Activated T-cell treated with anti-CD3 and anti-CD28 coated beads, Interleukin-2, amount 50 U/mL, for 4 hours (primary cell): ENCODE data around the gene GREM2. TPM values are rescaled to one million over a fixed set of nuclear protein-coding genes. Genes with fewer than 3 reads are reported as not detected.

ENCODE experiments used
- ATAC-seq, 2 donors: fragments of 200-7000 bp; cut with Tn5 transposase; one replicate each; pipeline ENCODE4 v1.10.0; 2021
- DNase-seq: peaks from one replicate; pipeline ENCODE4 v3.0.0-alpha.2; 2020
- H3K27me3 Mint-ChIP-seq: one replicate; pipeline ENCODE4 v1.8.0; 2021; ENCODE audit warnings: low read depth, mixed read lengths
- H3K36me3 Mint-ChIP-seq: one replicate; pipeline ENCODE4 v1.8.0; 2022; ENCODE audit warnings: mixed read lengths; ENCODE audit not compliant: insufficient read depth
- H3K4me1 Mint-ChIP-seq: one replicate; pipeline ENCODE4 v1.8.0; 2021; ENCODE audit warnings: low read depth, mixed read lengths
- H3K4me3 Mint-ChIP-seq: one replicate; pipeline ENCODE4 v1.8.0; 2021; ENCODE audit warnings: mild to moderate bottlenecking, moderate library complexity, mixed read lengths
- H3K9me3 Mint-ChIP-seq: one replicate; pipeline ENCODE4 v1.8.0; 2021; ENCODE audit warnings: mixed read lengths
- total RNA-seq, 3 donors: library from RNA; stranded (reverse); gene quantifications; one replicate each; pipeline ENCODE4 v1.2.1, GENCODE V29; 2021

The GREM2 gene
- total RNA-seq, 3 donors from 2014 or later = not detected

- no peak for DNase-seq
- H3K36me3 Mint-ChIP-seq = no peaks in the 10 kb centered on the region
- H3K4me3 Mint-ChIP-seq = no peak overlapping the region
- H3K9me3 Mint-ChIP-seq = no peaks in the 10 kb centered on the region
- ATAC-seq = no peak
- peaks cover 3% of the 10 kb centered on the region for H3K27me3 Mint-ChIP-seq
- no peaks in the 10 kb centered on the region for H3K4me1 Mint-ChIP-seq
Measured at GRCh38 chr1:240515505-240515904, 96.5 kb downstream of the GREM2 start.

- Mint-ChIP-seq H3K36me3 (no peaks in the 10 kb centered on the region), H3K9me3 (no peaks in the 10 kb centered on the region), H3K27me3 (no peaks in the 10 kb centered on the region), H3K4me1 (no peaks in the 10 kb centered on the region), H3K4me3 (no peak overlapping the region)
- DNase-seq = no peak
- ATAC-seq = no peak
Measured at GRCh38 chr1:240511789-240512188, 100.2 kb downstream of the GREM2 start.

GRCh38 chr1:240508950-240509349 is 103.0 kb downstream of the GREM2 start:
- no peaks in the 10 kb centered on the region for H3K36me3 Mint-ChIP-seq
- H3K4me3 Mint-ChIP-seq = no peak overlapping the region
- H3K4me1 Mint-ChIP-seq = no peaks in the 10 kb centered on the region

GRCh38 chr1:240508201-240508600 is 103.8 kb downstream of the GREM2 start:
- Mint-ChIP-seq H3K4me3 (no peak overlapping the region), H3K27me3 (no peaks in the 10 kb centered on the region), H3K9me3 (no peaks in the 10 kb centered on the region), H3K36me3 (no peaks in the 10 kb centered on the region), H3K4me1 (no peaks in the 10 kb centered on the region)
- DNase-seq (no peak), ATAC-seq (no peak)

More at GRCh38 chr1:240508950-240509349, 103.0 kb downstream of the GREM2 start:
- no peak for DNase-seq
- Mint-ChIP-seq H3K27me3 (no peaks in the 10 kb centered on the region), H3K9me3 (no peaks in the 10 kb centered on the region)
- no peak for ATAC-seq

- no peak for ATAC-seq
- H3K27me3 Mint-ChIP-seq = no peaks in the 10 kb centered on the region
Measured at GRCh38 chr1:240506176-240506575, 105.8 kb downstream of the GREM2 start.

GRCh38 chr1:240503558-240503957 is 108.4 kb downstream of the GREM2 start:
- ATAC-seq (no peak), DNase-seq (no peak)
- H3K9me3 Mint-ChIP-seq = no peaks in the 10 kb centered on the region
- H3K27me3 Mint-ChIP-seq = no peaks in the 10 kb centered on the region
- H3K36me3 Mint-ChIP-seq = no peaks in the 10 kb centered on the region
- H3K4me1 Mint-ChIP-seq = no peaks in the 10 kb centered on the region
- no peak overlapping the region for H3K4me3 Mint-ChIP-seq

More at GRCh38 chr1:240506176-240506575, 105.8 kb downstream of the GREM2 start:
- no peak overlapping the region for H3K4me3 Mint-ChIP-seq
- H3K9me3 Mint-ChIP-seq = no peaks in the 10 kb centered on the region
- no peaks in the 10 kb centered on the region for H3K4me1 Mint-ChIP-seq
- no peak for DNase-seq
- no peaks in the 10 kb centered on the region for H3K36me3 Mint-ChIP-seq

- ATAC-seq (no peak), DNase-seq (no peak)
- H3K9me3 Mint-ChIP-seq = no peaks in the 10 kb centered on the region
- no peaks in the 10 kb centered on the region for H3K27me3 Mint-ChIP-seq
- no peaks in the 10 kb centered on the region for H3K36me3 Mint-ChIP-seq
- H3K4me1 Mint-ChIP-seq = no peaks in the 10 kb centered on the region
- no peak overlapping the region for H3K4me3 Mint-ChIP-seq
Measured at GRCh38 chr1:240503036-240503435, 108.9 kb downstream of the GREM2 start.

GRCh38 chr1:240501115-240501514 is 110.8 kb downstream of the GREM2 start:
- Mint-ChIP-seq H3K27me3 (no peaks in the 10 kb centered on the region), H3K36me3 (no peaks in the 10 kb centered on the region), H3K9me3 (no peaks in the 10 kb centered on the region), H3K4me3 (no peak overlapping the region), H3K4me1 (no peaks in the 10 kb centered on the region)
- ATAC-seq (no peak), DNase-seq (no peak)

- H3K4me1 Mint-ChIP-seq = no peaks in the 10 kb centered on the region
- DNase-seq = no peak
- ATAC-seq = no peak
- no peaks in the 10 kb centered on the region for H3K9me3 Mint-ChIP-seq
- H3K36me3 Mint-ChIP-seq = no peaks in the 10 kb centered on the region
- no peak overlapping the region for H3K4me3 Mint-ChIP-seq
- no peaks in the 10 kb centered on the region for H3K27me3 Mint-ChIP-seq
Measured at GRCh38 chr1:240500647-240501046, 111.3 kb downstream of the GREM2 start.

GRCh38 chr1:240499012-240499411 is 112.9 kb downstream of the GREM2 start:
- H3K4me3 Mint-ChIP-seq = no peak overlapping the region
- no peaks in the 10 kb centered on the region for H3K4me1 Mint-ChIP-seq
- no peaks in the 10 kb centered on the region for H3K36me3 Mint-ChIP-seq
- H3K27me3 Mint-ChIP-seq = no peaks in the 10 kb centered on the region
- DNase-seq (no peak), ATAC-seq (no peak)
- no peaks in the 10 kb centered on the region for H3K9me3 Mint-ChIP-seq

- no peak for DNase-seq
- no peak overlapping the region for H3K4me3 Mint-ChIP-seq
- no peaks in the 10 kb centered on the region for H3K27me3 Mint-ChIP-seq
Measured at GRCh38 chr1:240498335-240498734, 113.6 kb downstream of the GREM2 start.

GRCh38 chr1:240497908-240498307 is 114.0 kb downstream of the GREM2 start:
- Mint-ChIP-seq H3K4me1 (no peaks in the 10 kb centered on the region), H3K4me3 (no peak overlapping the region), H3K9me3 (no peaks in the 10 kb centered on the region), H3K27me3 (no peaks in the 10 kb centered on the region), H3K36me3 (no peaks in the 10 kb centered on the region)
- DNase-seq = no peak
- no peak for ATAC-seq

More at GRCh38 chr1:240498335-240498734, 113.6 kb downstream of the GREM2 start:
- no peaks in the 10 kb centered on the region for H3K4me1 Mint-ChIP-seq
- ATAC-seq = no peak
- H3K9me3 Mint-ChIP-seq = no peaks in the 10 kb centered on the region
- H3K36me3 Mint-ChIP-seq = no peaks in the 10 kb centered on the region

- ATAC-seq = no peak
- no peaks in the 10 kb centered on the region for H3K4me1 Mint-ChIP-seq
- H3K27me3 Mint-ChIP-seq = no peaks in the 10 kb centered on the region
- DNase-seq = no peak
- H3K36me3 Mint-ChIP-seq = no peaks in the 10 kb centered on the region
- H3K4me3 Mint-ChIP-seq = no peak overlapping the region
- H3K9me3 Mint-ChIP-seq = no peaks in the 10 kb centered on the region
Measured at GRCh38 chr1:240496941-240497340, 115.0 kb downstream of the GREM2 start.

- Mint-ChIP-seq H3K4me1 (no peaks in the 10 kb centered on the region), H3K4me3 (no peak overlapping the region), H3K9me3 (no peaks in the 10 kb centered on the region), H3K36me3 (no peaks in the 10 kb centered on the region), H3K27me3 (no peaks in the 10 kb centered on the region)
- no peak for DNase-seq
- no peak for ATAC-seq
Measured at GRCh38 chr1:240496356-240496755, 115.6 kb downstream of the GREM2 start.

- DNase-seq (no peak), ATAC-seq (no peak)
- Mint-ChIP-seq H3K27me3 (no peaks in the 10 kb centered on the region), H3K4me1 (no peaks in the 10 kb centered on the region), H3K9me3 (no peaks in the 10 kb centered on the region), H3K4me3 (no peak overlapping the region), H3K36me3 (no peaks in the 10 kb centered on the region)
Measured at GRCh38 chr1:240495601-240496000, 116.4 kb downstream of the GREM2 start.
